Anterior cingulate cortex (tissue), 58 donors: Measurements from ENCODE around the gene LCP1.

Source experiments
- DNase-seq, 58 donors: peaks; one replicate each; lab custom pipeline; 2025; lab: John Stamatoyannopoulos, UW

LCP1 gene

DNA sequence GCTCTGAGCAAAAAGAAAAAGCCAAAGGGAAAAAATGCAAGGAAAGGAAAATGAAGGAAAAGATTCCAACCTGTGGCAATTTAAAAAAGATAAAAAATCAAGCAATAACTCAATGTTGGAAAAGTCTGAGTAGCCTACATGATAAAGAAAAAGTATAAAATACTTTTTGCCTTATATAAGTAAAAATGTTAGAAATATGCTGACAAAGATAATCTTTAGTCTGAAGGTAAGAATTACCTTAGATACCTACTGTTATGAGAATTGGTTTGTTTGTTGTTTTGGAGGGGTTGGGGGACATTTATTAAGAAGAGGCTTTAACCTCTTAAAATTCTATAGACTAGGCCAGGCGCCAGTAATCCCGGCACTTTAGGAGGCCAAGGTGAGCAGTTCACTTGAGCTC, 47.5 kb downstream of the LCP1 start:
- no peak for DNase-seq

DNA sequence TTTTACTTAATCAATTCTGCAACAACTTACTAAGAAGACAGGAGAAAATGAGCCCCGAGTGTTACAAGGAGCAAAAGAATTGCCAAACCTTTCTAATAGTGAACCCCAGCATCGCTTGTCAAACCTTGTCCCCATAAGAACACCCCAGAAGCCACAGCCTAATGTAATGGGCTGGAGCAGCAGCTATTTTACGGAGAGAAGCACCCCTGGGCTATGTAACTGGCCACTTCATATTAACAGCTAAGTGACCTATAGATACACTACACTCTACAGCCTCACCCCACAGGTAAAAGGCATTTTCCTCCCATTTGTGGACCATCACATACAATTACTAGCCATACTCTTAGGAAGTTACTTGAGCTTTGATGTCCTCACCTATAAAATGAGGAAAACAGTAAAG, 49.9 kb downstream of the LCP1 start:
- DNase-seq = no peak

DNA sequence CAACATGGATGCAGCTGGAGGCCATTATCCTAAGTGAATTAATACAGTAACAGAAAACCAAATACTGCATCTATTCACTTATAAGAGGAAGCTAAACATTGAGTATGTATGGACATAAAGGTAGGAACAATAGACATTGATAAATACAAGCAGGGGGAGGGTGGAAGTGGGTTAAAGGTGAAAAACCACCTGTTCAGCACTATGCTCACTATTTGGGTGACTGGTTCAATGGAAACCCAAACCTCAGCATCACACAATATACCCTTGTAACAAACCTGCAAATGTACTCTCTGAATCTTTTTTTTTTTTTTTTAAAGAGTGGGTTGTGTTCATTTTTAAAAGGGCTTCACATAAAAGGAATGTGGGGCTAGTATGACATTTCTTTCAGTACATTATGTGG, 50.3 kb downstream of the LCP1 start:
- DNase-seq = no peak

DNA sequence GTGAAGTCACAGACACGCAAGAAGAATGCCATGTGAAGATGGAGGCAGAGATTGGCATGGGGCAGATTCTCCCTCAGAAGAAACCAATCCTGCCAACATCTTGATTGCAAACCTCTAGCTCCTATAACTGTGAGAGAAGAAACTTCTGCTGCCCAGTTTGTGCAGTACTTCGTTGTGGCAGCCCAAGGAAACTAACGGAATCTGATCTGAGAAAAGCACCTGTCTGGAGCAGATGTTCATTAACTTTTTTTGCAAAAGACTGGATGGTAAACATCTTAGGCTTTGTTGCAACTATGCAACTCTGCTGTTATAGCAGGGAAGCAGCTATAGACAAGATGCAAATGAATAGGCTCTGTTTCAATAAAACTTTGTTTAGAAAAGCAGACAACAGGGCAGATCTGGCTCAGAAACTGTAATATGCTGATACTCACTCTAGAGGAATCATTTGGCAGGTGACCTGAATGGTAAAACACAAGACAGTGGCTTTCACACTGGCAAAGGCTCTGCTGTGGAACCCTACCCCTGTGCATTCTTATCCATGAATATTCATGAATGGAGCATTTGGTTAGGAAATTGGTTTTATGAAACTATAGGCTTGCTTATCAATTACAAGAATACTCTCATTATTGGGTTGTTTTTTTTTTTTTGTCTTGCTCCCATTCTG, 51.9 kb downstream of the LCP1 start:
- DNase-seq = no peak

DNA sequence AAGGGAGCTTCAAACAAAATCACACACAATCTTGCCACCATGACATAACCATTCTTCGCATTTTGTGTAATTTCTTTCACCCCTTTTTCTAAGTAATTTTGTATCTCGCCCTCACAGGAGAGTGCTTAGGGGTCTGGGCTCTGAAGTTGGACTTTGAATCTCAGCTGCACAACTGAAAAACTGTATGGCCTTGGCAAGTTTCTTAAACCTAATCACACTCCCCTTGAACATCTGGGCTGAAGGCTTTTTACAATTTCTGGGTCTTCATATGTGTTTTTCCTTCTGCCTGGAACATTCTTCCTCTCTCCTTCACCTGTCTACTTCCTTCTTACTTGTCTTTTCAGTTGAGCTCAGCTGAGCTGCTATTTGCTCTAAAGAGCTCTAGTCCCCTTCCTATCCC, 52.9 kb downstream of the LCP1 start:
- no peak for DNase-seq

DNA sequence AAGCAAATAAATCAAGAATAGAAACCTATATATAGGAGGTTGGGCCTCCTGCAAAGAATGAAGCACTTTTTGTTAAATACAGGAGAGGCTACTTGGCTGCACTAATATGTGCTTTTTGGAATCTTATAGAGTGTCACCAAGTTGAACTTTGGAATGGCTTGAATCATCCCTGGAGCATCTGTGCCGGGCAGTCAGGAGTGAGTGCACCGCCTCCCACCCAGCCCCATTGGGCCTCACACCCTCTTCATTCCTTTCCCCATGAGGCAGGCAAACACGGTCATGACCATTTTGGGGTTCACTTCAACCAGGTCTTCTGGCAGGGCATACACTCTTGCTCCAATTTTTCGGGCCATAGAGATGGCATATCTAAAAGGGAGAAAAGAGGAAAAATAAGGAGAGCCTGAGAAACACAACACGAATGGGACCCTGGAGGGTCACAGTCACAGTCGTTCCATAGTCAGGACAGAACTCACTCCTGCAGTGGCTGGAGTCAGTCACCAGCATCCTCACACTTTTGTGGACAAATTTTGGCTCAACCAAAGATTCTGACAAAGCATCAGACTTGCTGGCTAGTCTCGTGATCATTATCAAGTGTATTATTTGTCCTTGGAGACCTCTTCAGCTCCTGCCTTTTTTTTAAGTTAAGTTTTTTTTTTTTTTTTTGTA, 54.5 kb downstream of the LCP1 start:
- DNase-seq = no peak

DNA sequence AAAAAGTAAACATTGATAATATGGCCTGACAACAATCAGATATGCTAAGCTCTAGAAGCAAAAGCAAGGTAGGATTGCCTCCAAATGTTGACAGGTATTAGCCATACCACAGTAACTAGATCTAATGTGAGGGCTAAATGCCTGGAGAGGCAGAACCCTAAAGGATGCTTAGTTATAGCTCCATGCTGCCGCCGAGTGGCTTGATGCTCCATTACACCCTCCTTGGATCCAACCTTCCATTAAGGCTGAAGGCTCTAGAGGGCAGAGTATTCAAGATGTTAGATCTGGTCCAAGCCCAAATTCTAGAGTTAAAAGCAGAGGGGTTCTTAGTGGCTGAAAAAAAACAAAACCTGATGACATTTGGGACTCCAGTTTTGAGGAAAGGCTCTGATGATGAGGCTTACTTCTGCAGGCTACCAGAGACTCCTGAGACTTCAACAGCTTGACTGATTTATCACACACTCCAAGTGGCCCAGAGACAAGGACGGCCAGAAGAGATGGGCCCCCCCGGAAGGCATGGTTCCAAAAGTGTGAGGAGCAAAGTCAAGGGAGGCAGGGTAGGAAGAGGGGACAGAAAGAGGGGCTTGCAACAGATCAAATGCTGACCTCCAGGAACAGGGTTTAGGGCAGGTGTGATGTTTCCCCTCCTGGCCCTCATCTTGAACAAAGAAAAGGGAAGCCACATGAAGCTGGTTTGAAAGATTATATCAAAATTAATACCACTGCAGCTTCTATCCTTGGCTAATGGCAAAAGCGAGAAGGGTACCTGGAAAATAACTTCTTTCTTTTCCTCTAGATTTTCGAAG, 55.2 kb downstream of the LCP1 start:
- DNase-seq = peak in 49 of 58 donors; percentile 17 to 84 (median 62)

DNA sequence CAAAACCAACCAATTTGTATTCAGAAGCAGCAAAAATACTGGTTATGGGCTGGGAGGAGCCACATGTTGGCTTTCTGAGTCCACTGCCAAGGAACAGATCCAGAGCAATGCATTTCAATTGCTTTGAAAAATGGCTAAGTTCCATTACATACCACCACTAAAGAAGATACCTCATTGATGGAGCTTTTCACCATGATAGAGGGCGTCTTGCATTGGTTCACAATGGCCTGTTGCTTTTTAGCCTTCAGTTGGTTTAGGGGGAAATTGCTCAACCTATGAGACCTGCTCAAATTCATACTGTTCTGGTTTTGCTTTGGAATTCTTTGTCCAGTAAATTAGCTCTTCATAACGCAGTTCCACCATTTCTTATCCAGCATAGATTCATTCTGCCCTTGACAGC, 55.9 kb downstream of the LCP1 start:
- DNase-seq = no peak

DNA sequence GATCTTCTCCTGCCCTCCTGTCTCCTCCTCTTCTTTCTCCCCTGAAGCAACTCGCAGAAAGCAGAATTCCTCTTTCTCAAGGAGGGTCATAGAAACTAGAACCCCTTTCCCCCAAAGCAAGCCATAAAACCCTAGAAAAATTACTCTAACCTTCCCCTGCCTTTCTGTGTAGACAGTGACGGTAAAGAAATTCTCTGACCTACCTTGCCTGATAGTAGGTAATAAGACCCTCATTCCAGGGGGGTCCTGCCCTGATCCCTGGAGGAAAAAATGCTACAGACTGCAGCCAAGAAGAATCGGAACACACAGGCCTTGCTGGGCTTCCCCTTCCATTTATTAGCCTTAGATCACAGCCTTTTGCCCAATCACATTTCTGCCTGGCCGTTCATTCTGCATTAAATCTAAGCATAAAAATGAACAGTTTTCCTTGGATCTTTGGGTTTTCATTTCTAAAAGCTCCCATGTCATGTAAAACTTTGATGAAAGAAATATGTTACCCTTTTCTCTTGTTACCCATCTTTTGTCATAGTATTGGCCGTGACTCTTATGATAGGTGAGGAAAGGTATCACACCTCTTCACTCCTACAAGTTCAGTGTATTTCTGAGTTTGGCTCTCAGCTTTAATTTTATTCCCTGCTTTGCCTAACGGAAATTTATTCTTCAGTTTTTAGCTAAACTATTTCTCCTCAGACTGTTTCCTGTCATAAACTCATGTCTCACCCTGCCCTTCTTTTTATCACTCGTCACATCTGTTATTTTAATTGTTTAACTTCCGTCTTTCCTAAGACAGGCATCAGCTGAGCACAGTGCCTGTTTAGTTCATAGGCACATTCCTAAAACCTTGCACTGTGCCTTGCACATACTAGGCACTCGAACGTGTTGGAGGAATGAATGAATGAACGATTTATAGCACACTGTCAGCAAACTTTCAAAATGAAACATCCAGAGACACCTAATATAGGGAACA, 56.7 kb downstream of the LCP1 start:
- no peak for DNase-seq

DNA sequence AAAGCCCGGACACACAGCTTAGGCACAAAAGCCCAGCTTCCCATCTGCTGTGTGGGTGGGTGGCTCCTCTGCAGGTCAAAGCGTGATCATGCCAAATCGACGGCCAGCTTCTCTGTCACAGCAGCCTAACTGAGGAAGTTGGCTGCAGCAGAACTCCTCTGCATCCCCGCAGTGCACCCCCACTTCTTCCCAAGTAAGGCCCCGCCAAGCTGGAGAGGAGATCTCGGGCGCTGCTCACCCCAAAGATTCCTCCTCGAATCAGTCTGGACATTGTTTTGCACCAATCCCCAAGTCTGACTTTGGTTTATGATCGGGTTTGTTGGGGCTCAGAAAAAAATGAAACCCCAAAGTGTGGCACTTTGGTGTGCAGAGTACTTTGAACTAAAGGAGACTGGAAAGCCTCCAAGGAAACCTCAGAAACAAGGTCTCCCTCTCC, 57.4 kb downstream of the LCP1 start:
- no peak for DNase-seq

DNA sequence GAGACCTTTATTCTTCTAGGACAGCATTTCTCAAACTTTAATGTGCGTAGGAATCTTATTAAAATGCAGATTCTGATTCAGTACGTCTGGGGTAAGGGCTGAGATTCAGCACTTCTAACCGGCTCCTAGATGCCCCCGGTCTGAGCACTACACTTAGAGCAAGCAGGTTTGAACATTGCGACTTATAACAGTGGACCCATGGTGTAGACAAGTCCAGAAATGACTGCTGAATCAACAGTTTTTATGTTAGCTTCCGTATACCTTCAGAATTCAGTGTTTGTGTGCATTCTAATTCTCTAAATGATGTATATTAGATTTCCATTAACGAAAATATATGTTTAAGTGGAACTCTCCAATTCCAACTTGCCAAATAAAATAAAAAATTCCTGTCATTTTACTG, 59.7 kb downstream of the LCP1 start:
- DNase-seq = no peak

DNA sequence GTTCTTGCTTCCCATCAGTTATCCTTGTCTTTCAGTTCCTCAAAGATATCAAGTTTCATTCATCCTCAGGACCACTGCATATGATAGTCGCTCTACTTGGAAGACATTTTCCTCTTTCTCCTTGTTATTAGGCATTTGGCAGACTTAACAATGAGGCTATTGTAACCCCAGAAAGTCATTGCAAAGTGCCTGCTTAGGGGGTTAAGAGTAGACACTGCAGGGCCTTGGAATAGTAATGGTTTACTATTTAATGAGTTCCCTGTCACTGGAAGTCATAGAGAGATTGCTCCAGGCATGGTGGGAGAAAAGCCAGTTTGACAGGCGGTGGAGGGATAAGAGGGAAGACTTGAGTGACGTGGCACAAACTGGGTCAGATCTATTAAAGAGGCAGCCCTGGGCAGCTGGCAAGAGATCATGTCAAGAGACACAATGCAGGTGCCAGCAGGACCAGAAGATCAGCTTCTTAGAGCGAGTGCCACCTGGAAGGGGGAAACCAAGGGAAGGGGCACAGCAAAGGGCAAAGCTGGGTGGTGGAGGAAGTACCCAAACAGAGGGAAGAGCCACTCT, 60.3 kb downstream of the LCP1 start:
- peak in 1 of 58 donors; percentile 34 for DNase-seq

DNA sequence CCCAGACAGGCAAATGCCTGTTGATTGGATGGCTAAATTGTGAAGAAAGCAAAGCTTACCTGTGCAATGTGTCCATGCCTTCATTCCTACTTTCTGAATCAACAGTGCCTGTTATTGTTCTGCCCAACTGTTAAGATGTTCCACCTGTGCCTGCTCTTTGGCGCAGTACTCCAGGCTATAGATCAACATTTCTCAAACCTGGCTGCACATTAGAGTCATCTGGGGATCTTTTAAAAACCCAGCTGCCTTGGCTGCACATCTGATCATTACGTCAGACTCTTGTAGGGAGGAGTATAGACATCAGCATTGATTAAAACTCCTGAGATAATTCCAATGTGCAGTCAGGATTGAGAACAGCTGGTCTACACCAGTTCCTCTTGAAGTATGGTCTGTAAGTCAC, 60.9 kb downstream of the LCP1 start:
- DNase-seq = no peak

DNA sequence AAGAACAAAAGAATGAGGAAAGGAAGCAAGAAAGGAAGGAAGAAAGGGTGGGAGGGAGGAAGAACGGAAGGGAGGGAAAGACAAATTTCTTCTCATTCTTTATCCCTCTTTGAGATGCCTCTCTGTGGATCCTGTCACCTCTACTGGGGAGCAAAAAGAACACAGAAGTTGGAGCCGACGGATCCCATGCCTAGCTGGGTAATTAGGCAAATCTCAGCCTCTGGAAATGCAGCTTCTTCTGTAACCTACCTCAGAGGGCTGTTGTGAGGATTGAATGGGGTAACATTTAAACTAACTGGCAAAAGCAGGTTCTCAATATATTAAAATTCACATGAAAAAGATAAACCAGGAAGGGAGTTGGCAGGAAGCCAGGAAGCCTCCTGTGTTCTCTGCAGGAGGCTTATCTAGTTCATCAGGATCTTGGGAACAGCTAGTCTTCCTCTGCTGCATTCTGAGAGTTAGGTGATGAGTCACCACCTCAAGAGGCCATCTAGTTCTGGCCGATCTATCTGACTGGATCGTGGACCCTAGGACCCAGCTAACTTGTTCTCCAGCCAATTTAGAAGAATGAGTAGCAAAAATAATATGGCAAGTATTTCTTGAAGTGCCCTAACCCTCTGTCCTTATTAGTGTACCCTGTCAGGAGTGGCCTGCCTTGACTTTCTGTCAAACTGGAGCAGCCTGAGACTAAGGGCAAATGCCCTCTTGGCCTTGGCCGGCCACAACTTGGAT, 61.9 kb downstream of the LCP1 start:
- peak in 2 of 58 donors; percentile 5 to 31 for DNase-seq

DNA sequence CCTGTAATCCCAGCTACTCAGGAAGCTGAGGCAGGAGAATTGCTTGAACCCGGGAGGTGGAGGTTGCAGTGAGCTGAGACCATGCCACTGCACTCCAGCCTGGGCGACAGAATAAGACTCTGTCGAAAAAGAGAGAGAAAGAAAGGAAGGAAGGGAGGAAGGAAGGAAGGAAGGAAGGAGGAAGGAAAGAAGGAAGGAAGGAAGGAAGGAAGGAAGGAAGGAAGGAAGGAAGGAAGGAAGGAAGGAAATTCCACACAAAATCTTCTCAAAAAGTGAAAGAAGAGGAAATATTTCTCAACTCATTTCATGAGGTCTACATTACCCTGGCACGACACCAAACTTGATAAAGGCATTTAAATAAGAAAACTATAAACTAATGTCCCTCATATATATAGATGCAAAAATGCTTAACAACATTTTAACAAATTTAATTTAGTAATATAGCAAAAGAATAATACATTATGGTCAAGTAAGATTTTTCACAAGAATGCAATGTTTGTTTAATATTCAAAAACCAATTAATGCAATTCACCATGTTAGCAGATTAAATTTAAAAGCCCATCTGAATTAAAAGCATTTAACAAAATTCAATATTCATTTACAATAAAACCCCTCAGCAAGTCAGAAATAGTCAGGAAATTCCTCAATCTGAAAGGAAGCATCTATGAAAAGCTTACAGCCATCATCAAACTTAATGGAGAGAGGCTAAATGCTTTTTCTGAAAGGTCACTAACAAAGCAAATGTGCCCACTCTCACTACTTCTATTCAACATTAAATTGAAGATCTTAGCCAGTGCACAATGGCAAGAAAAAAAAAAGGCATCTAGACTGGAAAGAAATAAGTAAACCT, 65.1 kb downstream of the LCP1 start:
- no peak for DNase-seq

DNA sequence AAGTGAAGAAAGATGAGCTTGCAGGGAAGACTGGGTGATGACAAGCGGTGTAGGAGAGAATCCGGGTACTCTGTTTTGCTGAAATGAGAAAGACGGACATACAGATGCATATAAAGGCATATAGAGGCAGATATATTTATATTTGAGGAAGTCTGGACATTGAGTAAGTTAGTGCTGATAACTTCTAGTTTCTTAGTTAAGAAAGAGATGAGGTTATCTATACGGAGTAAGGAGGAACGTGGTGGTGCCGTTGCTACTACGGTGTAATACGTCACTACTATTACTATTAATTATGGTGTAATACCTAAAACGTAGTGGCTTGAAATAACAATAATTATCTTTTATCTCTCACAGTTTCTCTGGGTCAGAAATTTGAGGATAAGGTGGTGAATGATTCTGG, 67.4 kb downstream of the LCP1 start:
- DNase-seq = no peak

DNA sequence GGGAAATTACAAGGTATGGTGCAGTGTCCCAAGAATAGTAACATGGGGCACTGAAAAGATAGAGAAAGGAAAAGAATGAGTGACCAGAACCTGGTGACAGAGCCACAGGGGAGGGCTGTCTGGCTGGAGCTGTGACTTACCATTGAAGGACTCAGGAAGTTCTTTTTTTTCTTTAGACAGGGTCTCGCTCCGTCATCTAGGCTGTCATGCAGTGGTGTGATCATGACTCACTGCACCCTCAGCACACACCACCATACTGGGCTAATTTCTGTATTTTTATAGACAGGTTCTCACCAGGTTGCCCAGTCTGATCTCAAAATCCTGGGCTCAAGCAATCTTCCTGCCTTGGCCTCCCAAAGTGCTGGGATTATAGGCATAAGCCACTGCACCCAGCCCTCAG, 68.4 kb downstream of the LCP1 start:
- DNase-seq = no peak

DNA sequence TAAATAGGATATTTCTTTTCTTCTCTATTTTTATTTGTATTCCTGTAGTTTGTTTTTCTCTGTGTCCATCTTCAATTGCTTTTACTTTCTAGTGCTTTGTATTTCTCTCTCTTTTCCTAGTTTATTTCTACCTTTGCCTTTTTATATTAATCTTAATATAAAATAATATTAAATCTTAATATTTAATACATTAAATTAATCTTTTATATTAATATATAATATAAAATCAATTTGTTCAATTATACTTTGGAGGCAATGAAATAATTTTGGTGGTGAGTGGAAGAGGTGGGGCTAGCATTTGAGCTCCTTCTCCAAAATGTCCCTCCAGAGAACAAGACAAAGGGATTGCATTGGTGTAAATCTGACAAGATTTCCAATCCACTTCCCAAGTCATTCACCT, 70.8 kb downstream of the LCP1 start:
- DNase-seq = no peak
